Measurements from ENCODE around the gene GNAT3. TPM values are rescaled to one million over a fixed set of nuclear protein-coding genes. Genes with fewer than 3 reads are reported as not detected.

GNAT3 gene
- total and polyA plus RNA-seq, 4 experiments from 2014 or later: not detected

DNA sequence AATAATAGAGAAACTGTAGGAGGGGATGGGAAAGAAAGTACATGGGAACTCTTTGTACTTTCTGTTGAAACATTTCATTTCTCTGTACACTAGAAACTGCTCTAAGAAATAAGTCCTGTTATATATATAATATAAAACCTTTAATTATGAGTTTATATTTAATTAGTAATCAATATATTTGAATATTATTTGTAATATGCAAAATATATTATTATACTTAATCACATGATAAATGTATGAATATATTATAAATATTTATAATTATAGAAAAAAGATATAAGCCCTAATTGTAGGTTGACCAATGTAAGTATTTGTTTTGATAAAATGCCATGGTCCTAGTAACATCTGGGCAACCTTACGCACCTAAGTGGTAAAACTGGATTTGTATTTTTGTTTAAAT is 51.0 kb downstream of the GNAT3 start:
- H3K27me3 ChIP-seq (ENCODE audit: insufficient read depth, low read length): no peaks in the 10 kb centered on the region
- no peak overlapping the region for H3K4me3 Mint-ChIP-seq
- no peak overlapping the region for H3K4me3 ChIP-seq (ENCODE audit: low read length in 2 of 2)
- no peak overlapping the region for H3K27ac ChIP-seq (ENCODE audit: low read depth, low read length)
- H3K27me3 Mint-ChIP-seq: no peaks in the 10 kb centered on the region
- H3K36me3 ChIP-seq (ENCODE audit: insufficient read depth, low read length): no peaks in the 10 kb centered on the region
- H3K9me3 Mint-ChIP-seq: peaks cover 0 to 6% (median 0%) of the 10 kb centered on the region in 8 donors
- H3K9me3 ChIP-seq (ENCODE audit: control insufficient read depth in 1 of 2, low read length in 2 of 2): no peaks in the 10 kb centered on the region
- H3K4me1 Mint-ChIP-seq: no peaks in the 10 kb centered on the region
- H3K36me3 Mint-ChIP-seq: no peaks in the 10 kb centered on the region
- H3K27ac Mint-ChIP-seq: no peak overlapping the region
- no peaks in the 10 kb centered on the region for H3K4me1 ChIP-seq (ENCODE audit: insufficient read depth, low read length)
- no peak for DNase-seq
- CTCF ChIA-PET (ENCODE audit: partially characterized antibody): no interaction called here
- POLR2A ChIA-PET (ENCODE audit: partially characterized antibody): no interaction called here
- intact Hi-C loops (cut with micrococcal nuclease): no loop called here

DNA sequence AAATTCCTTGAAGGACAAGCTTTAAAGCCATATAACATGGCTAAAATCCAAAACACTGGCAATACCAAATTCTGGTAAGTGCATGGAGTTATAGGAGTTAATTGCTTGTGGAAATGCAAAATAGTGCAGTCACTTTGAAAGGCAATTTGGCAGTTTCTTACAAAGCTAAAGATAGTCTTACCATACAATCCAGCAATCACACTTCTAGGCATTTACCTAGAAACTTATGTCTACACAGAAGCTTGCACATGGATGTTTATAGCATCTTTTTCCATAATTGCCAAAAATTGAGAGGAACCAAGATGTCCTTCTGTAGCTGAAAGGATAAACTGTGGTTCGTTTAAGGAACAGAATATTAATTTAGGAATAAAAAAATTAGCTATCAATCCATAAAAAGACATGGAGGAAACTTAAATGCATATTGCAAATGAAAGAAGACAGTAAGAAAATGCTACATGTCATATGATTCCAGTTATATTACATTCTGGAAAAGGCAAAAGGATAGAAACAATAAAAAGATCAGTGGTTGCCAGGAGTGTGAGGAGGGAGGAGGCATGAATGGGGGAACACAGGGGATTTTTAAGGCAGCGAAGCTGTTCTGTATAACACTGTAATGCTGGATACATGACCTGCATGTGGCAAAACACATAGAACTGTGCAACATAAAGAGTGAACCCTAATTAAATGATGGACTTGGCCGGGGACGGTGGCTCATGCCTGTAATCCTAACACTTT is 51.9 kb downstream of the GNAT3 start:
- H3K9me3 ChIP-seq (ENCODE audit: control insufficient read depth in 1 of 2, low read length in 2 of 2): no peaks in the 10 kb centered on the region
- POLR2A ChIA-PET (ENCODE audit: partially characterized antibody): no interaction called here
- Mint-ChIP-seq H3K4me1 (no peaks in the 10 kb centered on the region), H3K27ac (no peak overlapping the region), H3K4me3 (no peak overlapping the region), H3K36me3 (no peaks in the 10 kb centered on the region), H3K27me3 (no peaks in the 10 kb centered on the region), H3K9me3 (peaks cover 0 to 6% (median 0%) of the 10 kb centered on the region in 8 donors)
- no peaks in the 10 kb centered on the region for H3K4me1 ChIP-seq (ENCODE audit: insufficient read depth, low read length)
- H3K27me3 ChIP-seq (ENCODE audit: insufficient read depth, low read length): no peaks in the 10 kb centered on the region
- no peak overlapping the region for H3K4me3 ChIP-seq (ENCODE audit: low read length in 2 of 2)
- DNase-seq: no peak
- no peaks in the 10 kb centered on the region for H3K36me3 ChIP-seq (ENCODE audit: insufficient read depth, low read length)
- intact Hi-C loops (cut with micrococcal nuclease): no loop called here
- CTCF ChIA-PET (ENCODE audit: partially characterized antibody): no interaction called here
- no peak overlapping the region for H3K27ac ChIP-seq (ENCODE audit: low read depth, low read length)

DNA sequence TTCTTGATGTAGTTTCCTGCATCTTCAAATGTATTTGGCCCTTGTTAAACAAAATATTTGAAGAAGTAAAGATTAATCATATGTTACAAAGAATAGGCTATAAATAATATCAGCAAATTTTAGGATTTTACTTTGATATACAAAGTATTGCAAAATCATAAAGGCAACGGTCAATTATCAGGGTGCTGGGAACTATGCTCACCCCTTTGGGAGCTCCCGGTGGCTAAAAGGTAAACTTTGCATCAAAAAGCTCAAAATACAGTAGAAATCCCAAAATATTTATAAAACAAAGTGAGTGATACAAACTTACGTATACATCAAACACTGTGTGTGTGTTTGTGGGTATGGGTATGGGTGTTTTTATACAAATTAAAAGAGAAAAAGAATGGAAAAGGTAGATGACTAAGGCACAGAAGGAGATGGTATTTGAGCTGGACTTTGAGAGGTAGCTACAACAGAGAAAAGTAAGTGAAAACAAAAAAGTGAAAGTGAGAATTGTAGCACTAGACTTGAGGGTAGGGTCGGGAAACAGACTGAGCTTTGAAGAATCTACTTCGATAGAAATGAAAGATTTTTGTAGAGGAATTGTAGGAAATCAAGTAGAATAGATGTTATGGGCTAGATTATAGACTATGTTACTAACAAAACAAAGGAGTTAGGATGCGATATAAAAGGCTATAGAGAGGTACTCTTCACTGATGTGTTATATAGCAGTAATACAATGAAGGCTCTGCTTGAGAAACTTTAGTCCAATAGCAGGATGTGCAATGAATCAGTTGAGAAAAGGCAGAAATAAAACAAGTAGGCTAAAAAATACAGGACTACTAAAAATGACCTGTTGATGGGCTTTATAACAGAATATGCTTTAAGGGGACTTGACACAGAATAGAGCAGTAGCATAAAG is 52.8 kb downstream of the GNAT3 start:
- intact Hi-C loops (cut with micrococcal nuclease): no loop called here
- no peaks in the 10 kb centered on the region for H3K27me3 ChIP-seq (ENCODE audit: insufficient read depth, low read length)

DNA sequence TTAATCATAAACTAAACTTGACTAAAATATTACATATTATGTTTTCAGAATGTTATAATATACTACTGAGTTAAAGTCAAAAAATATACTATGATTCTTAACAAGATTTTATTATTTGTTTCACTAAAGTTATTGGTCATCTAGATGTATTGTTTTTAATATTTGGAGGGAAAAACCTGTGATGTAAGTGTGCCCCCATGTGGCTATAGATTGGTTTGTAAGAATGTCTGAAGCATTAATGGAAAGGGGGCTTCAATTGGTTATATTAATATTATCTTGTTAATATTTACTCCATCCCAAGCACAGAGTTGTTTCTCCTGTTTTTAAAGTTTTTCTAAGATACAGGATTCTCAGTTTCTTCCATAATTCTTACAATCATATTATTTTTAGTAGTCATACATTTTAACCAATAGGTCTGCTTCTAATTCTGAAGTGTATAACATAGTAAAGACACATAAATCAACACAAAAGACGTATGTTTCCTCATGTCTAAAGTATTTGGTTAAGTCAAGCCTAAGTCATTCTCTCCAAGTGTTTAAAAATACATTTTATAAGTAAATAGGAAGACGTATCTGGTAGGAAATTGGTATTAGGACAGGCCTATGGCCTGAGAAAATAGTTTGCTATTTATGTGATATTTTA is 58.0 kb downstream of the GNAT3 start:
- H3K36me3 ChIP-seq (ENCODE audit: insufficient read depth, low read length): no peaks in the 10 kb centered on the region
- H3K4me3 ChIP-seq (ENCODE audit: low read length in 2 of 2): no peak overlapping the region
- Mint-ChIP-seq H3K9me3 (peaks cover 0 to 6% (median 0%) of the 10 kb centered on the region in 8 donors), H3K4me1 (no peaks in the 10 kb centered on the region), H3K36me3 (no peaks in the 10 kb centered on the region), H3K4me3 (no peak overlapping the region), H3K27ac (no peak overlapping the region), H3K27me3 (no peaks in the 10 kb centered on the region)
- no peaks in the 10 kb centered on the region for H3K27me3 ChIP-seq (ENCODE audit: insufficient read depth, low read length)
- POLR2A ChIA-PET (ENCODE audit: partially characterized antibody): no interaction called here
- CTCF ChIA-PET (ENCODE audit: partially characterized antibody): no interaction called here
- H3K9me3 ChIP-seq (ENCODE audit: control insufficient read depth in 1 of 2, low read length in 2 of 2): no peaks in the 10 kb centered on the region
- H3K4me1 ChIP-seq (ENCODE audit: insufficient read depth, low read length): no peaks in the 10 kb centered on the region
- H3K27ac ChIP-seq (ENCODE audit: low read depth, low read length): no peak overlapping the region
- intact Hi-C loops (cut with micrococcal nuclease): no loop called here
- no peak for DNase-seq

More for the DNA sequence above, 52.8 kb downstream of the GNAT3 start:
- H3K27ac Mint-ChIP-seq: no peak overlapping the region
- DNase-seq: no peak
- ChIA-PET CTCF (ENCODE audit: partially characterized antibody) (no interaction called here), POLR2A (ENCODE audit: partially characterized antibody) (no interaction called here)
- H3K4me3 Mint-ChIP-seq: no peak overlapping the region
- H3K36me3 Mint-ChIP-seq: no peaks in the 10 kb centered on the region
- no peaks in the 10 kb centered on the region for H3K36me3 ChIP-seq (ENCODE audit: insufficient read depth, low read length)
- H3K4me1 ChIP-seq (ENCODE audit: insufficient read depth, low read length): no peaks in the 10 kb centered on the region
- no peaks in the 10 kb centered on the region for H3K9me3 ChIP-seq (ENCODE audit: control insufficient read depth in 1 of 2, low read length in 2 of 2)
- no peaks in the 10 kb centered on the region for H3K27me3 Mint-ChIP-seq
- peaks cover 0 to 6% (median 0%) of the 10 kb centered on the region in 8 donors for H3K9me3 Mint-ChIP-seq
- H3K4me3 ChIP-seq (ENCODE audit: low read length in 2 of 2): no peak overlapping the region
- H3K4me1 Mint-ChIP-seq: no peaks in the 10 kb centered on the region
- H3K27ac ChIP-seq (ENCODE audit: low read depth, low read length): no peak overlapping the region

DNA sequence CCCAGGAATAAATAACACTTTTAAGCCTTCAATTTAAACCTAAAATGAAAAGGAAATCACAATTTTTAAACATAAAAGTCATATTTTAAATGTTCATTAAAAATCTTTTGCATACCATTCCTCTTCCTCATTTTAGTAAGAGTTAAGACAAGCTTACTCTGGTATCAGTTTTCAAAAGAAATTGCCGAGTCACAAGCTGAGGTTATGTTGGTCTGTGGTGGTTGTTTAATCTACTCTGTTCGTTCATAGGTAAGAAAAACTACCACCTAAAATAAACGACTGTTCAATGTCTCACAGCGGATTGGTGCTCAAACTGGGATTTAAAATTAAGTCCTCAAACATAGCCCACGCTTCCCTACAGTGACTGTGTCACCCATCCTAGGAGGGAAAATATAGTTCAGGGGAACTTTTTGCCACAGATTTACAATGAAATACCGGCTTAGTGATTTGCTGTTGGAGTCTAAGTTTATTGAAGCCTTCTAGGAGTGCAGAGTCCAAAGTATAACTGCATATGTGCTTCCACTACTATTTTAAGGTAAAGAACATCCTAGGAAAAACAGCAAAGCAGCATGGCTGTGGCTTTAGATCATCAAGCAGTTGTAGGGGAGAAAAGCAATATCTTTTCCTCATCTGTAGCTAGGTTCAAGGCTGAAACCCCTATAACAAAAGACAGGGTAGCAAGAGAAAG is 61.1 kb downstream of the GNAT3 start:
- peaks cover 0 to 6% (median 4%) of the 10 kb centered on the region in 8 donors for H3K9me3 Mint-ChIP-seq
- no peak overlapping the region for H3K4me3 ChIP-seq (ENCODE audit: low read length in 2 of 2)
- H3K9me3 ChIP-seq (ENCODE audit: control insufficient read depth in 1 of 2, low read length in 2 of 2): no peaks in the 10 kb centered on the region
- H3K27me3 ChIP-seq (ENCODE audit: insufficient read depth, low read length): no peaks in the 10 kb centered on the region
- CTCF ChIA-PET (ENCODE audit: partially characterized antibody): no interaction called here
- intact Hi-C loops (cut with micrococcal nuclease): no loop called here
- H3K27ac Mint-ChIP-seq: no peak overlapping the region
- no peak for DNase-seq
- no peak overlapping the region for H3K27ac ChIP-seq (ENCODE audit: low read depth, low read length)
- no peaks in the 10 kb centered on the region for H3K36me3 ChIP-seq (ENCODE audit: insufficient read depth, low read length)
- no peak overlapping the region for H3K4me3 Mint-ChIP-seq
- no peaks in the 10 kb centered on the region for H3K36me3 Mint-ChIP-seq
- POLR2A ChIA-PET (ENCODE audit: partially characterized antibody): no interaction called here
- no peaks in the 10 kb centered on the region for H3K27me3 Mint-ChIP-seq
- H3K4me1 Mint-ChIP-seq: no peaks in the 10 kb centered on the region
- no peaks in the 10 kb centered on the region for H3K4me1 ChIP-seq (ENCODE audit: insufficient read depth, low read length)

DNA sequence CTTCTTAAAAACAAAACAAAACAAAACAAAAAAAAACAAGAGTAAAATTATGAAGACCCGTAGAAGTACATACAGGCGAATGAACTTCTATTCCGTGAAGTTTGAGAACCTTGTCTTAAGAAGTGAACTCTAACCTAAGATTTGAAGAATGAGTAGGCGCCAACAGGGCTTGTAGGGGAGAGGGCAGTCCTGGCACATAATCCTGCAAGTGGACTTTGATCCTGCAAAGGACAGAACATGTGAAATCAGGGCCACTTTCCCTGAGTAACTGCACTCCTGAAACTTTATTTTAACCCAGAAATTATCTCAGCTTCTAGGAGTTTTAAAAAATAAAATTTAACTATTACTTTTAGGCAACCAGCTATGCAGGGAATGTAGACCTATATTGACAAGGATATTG is 62.0 kb downstream of the GNAT3 start:
- Histone ChIP-seq H3K36me3 (ENCODE audit: insufficient read depth, low read length) (no peaks in the 10 kb centered on the region), H3K9me3 (ENCODE audit: control insufficient read depth in 1 of 2, low read length in 2 of 2) (no peaks in the 10 kb centered on the region), H3K27me3 (ENCODE audit: insufficient read depth, low read length) (no peaks in the 10 kb centered on the region), H3K4me1 (ENCODE audit: insufficient read depth, low read length) (no peaks in the 10 kb centered on the region), H3K4me3 (ENCODE audit: low read length in 2 of 2) (no peak overlapping the region), H3K27ac (ENCODE audit: low read depth, low read length) (no peak overlapping the region)
- intact Hi-C loops (cut with micrococcal nuclease): no loop called here
- Mint-ChIP-seq H3K27ac (no peak overlapping the region), H3K36me3 (no peaks in the 10 kb centered on the region), H3K4me1 (no peaks in the 10 kb centered on the region), H3K4me3 (peak overlapping the region in 1 of 8 donors; percentile 18), H3K27me3 (no peaks in the 10 kb centered on the region), H3K9me3 (peaks cover 0 to 8% (median 4%) of the 10 kb centered on the region in 8 donors)
- ChIA-PET POLR2A (ENCODE audit: partially characterized antibody) (no interaction called here), CTCF (ENCODE audit: partially characterized antibody) (no interaction called here)
- DNase-seq: no peak

DNA sequence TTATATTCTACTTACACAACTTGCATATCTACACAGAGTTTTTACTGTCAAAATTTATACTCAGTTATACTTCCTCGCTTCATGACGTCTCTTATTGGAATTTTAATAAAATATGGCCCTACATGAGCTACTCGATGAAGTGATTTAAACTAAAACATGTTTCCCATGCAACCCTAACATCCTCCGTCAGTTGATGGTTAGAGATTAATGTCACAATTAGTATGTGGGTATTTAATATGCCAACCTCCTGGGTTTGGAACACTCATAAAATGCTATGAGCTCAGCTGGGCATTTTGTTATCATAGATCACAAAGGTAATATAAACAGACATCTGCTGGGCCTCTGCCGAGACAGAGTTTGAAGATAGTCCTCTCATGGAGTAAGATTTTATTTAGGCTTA is 66.5 kb downstream of the GNAT3 start:
- no peaks in the 10 kb centered on the region for H3K27me3 Mint-ChIP-seq
- H3K4me3 Mint-ChIP-seq: no peak overlapping the region
- Histone ChIP-seq H3K9me3 (ENCODE audit: control insufficient read depth in 1 of 2, low read length in 2 of 2) (no peaks in the 10 kb centered on the region), H3K27ac (ENCODE audit: low read depth, low read length) (no peak overlapping the region), H3K36me3 (ENCODE audit: insufficient read depth, low read length) (no peaks in the 10 kb centered on the region), H3K27me3 (ENCODE audit: insufficient read depth, low read length) (no peaks in the 10 kb centered on the region), H3K4me3 (ENCODE audit: low read length in 2 of 2) (no peak overlapping the region), H3K4me1 (ENCODE audit: insufficient read depth, low read length) (no peaks in the 10 kb centered on the region)
- ChIA-PET CTCF (ENCODE audit: partially characterized antibody) (no interaction called here), POLR2A (ENCODE audit: partially characterized antibody) (no interaction called here)
- no peak for DNase-seq
- H3K4me1 Mint-ChIP-seq: no peaks in the 10 kb centered on the region
- peaks cover 0 to 11% (median 5%) of the 10 kb centered on the region in 8 donors for H3K9me3 Mint-ChIP-seq
- no peak overlapping the region for H3K27ac Mint-ChIP-seq
- intact Hi-C loops (cut with micrococcal nuclease): no loop called here
- no peaks in the 10 kb centered on the region for H3K36me3 Mint-ChIP-seq
